PC-9 (cell line): Measurements from ENCODE around the gene SLC30A10.

ENCODE experiments used
- CTCF ChIP-seq: fragments of 200-600 bp; sonication (generic); conservative IDR thresholded peaks from 2 replicates; pipeline ENCODE4 v1.6.1; 2017; ENCODE audit warnings: mixed run types, antibody characterized with exemption, mild to moderate bottlenecking, moderate library complexity
- EZH2 ChIP-seq: fragments of 200-600 bp; sonication (generic); IDR thresholded peaks from 2 replicates; pipeline ENCODE4 v1.8.0; 2017; ENCODE audit warnings: antibody characterized with exemption, low read depth

GRCh38 chr1:219931033-219931432 lies 2.7 kb upstream of the SLC30A10 start:
- TF ChIP-seq CTCF (no peak), EZH2 (no peak)
